ENCODE data around the gene ZNF556.

Gene ZNF556

GRCh38 chr19:2867025-2867991 lies at the start of gene ZNF556:
ZNF556 (plus strand) TSS chr19:2867335; CDS start chr19:2867422, 87 bp downstream.
- DNase-seq = no peak

- peak; percentile 96 to 97 for DNase-seq
Measured at GRCh38 chr19:2819540-2820111, 47.5 kb upstream of the ZNF556 start, which contains the start of gene ZNF554. ZNF554 (plus strand) TSS chr19:2819868; CDS start chr19:2820072, 204 bp downstream.

GRCh38 chr19:2820112-2820702 lies 46.9 kb upstream of the ZNF556 start:
- peak in 1 of 2 donors; percentile 12 for DNase-seq

GRCh38 chr19:2822846-2823245 lies 44.3 kb upstream of the ZNF556 start:
- no peak for DNase-seq

GRCh38 chr19:2823646-2824045 lies 43.5 kb upstream of the ZNF556 start:
- DNase-seq = no peak

GRCh38 chr19:2824129-2824528 lies 43.0 kb upstream of the ZNF556 start:
- no peak for DNase-seq

- DNase-seq = no peak
Measured at GRCh38 chr19:2827022-2827421, 40.1 kb upstream of the ZNF556 start.

GRCh38 chr19:2827840-2828489 lies 39.2 kb upstream of the ZNF556 start:
- DNase-seq = no peak

GRCh38 chr19:2834294-2834871 lies 32.8 kb upstream of the ZNF556 start:
- DNase-seq = no peak

- DNase-seq = no peak
Measured at GRCh38 chr19:2837430-2837829, 29.7 kb upstream of the ZNF556 start.

- peak; percentile 99 for DNase-seq
Measured at GRCh38 chr19:2840794-2841791, 26.0 kb upstream of the ZNF556 start, which contains the start of gene ZNF555. ZNF555 (plus strand) TSS chr19:2841475; CDS start chr19:2841573, 98 bp downstream.

- DNase-seq = no peak
Measured at GRCh38 chr19:2841855-2842574, 25.1 kb upstream of the ZNF556 start.

- DNase-seq = no peak
Measured at GRCh38 chr19:2845107-2845506, 22.0 kb upstream of the ZNF556 start.

GRCh38 chr19:2846180-2846894 lies 20.8 kb upstream of the ZNF556 start:
- DNase-seq = no peak

GRCh38 chr19:2847507-2847906 lies 19.6 kb upstream of the ZNF556 start:
- no peak for DNase-seq

GRCh38 chr19:2848616-2849015 lies 18.5 kb upstream of the ZNF556 start:
- no peak for DNase-seq

- DNase-seq = no peak
Measured at GRCh38 chr19:2850256-2850925, 16.7 kb upstream of the ZNF556 start.

GRCh38 chr19:2852598-2852997 lies 14.5 kb upstream of the ZNF556 start:
- no peak for DNase-seq

- no peak for DNase-seq
Measured at GRCh38 chr19:2853015-2853606, 14.0 kb upstream of the ZNF556 start.

Data from CD4-positive, alpha-beta T cell treated with Interleukin-4 for 1 hour (primary cell).